Mesenchymal stem cell (in vitro differentiated cells and primary cell): ENCODE measurements around the gene ZNF385C.

ENCODE experiments used
- DNase-seq: peaks from one replicate; pipeline ENCODE4 v3.0.0-alpha.2; 2013
- H2AFZ ChIP-seq: one replicate; pipeline ENCODE4 v1.6.1; 2013; ENCODE audit warnings: low read depth, mild to moderate bottlenecking, control low read depth, inconsistent platforms, low read length, moderate library complexity
- H2AK5ac ChIP-seq: 2 replicates; pipeline ENCODE4 v1.6.1; 2013; ENCODE audit warnings: low read length, moderate library complexity, mild to moderate bottlenecking, inconsistent platforms; ENCODE audit not compliant: severe bottlenecking
- H2BK120ac ChIP-seq: one replicate; pipeline ENCODE4 v1.6.1; 2013; ENCODE audit warnings: low read depth, mild to moderate bottlenecking, inconsistent platforms, low read length, moderate library complexity
- H2BK12ac ChIP-seq, 2 experiments: one replicate each; pipeline ENCODE4 v1.6.1; 2013; ENCODE audit warnings: inconsistent platforms in 2 of 2, low read length in 2 of 2, mild to moderate bottlenecking in 2 of 2, moderate library complexity in 2 of 2, control low read depth in 1 of 2
- H2BK15ac ChIP-seq: one replicate; pipeline ENCODE4 v1.6.1; 2013; ENCODE audit warnings: mild to moderate bottlenecking, low read depth, inconsistent platforms; ENCODE audit not compliant: poor library complexity, severe bottlenecking
- H2BK5ac ChIP-seq: 2 replicates; pipeline ENCODE4 v1.6.1; 2013; ENCODE audit warnings: low read depth, mild to moderate bottlenecking, low read length, control low read depth, inconsistent platforms; ENCODE audit not compliant: poor library complexity, severe bottlenecking
- H3K14ac ChIP-seq, 2 experiments: one replicate each; pipeline ENCODE4 v1.6.1; 2013; ENCODE audit warnings: inconsistent platforms in 2 of 2, low read length in 2 of 2, control low read depth in 1 of 2, mild to moderate bottlenecking in 1 of 2, moderate library complexity in 1 of 2
- H3K18ac ChIP-seq, 2 experiments: one replicate each; pipeline ENCODE4 v1.6.1; 2013; ENCODE audit warnings: inconsistent platforms in 2 of 2, low read length in 2 of 2, control low read depth in 1 of 2, low read depth in 1 of 2, mild to moderate bottlenecking in 1 of 2
- H3K23ac ChIP-seq, 2 experiments: one replicate each; pipeline ENCODE4 v1.6.1; 2013; ENCODE audit warnings: inconsistent platforms in 2 of 2, low read length in 2 of 2, mild to moderate bottlenecking in 2 of 2, moderate library complexity in 2 of 2, control low read depth in 1 of 2
- H3K27ac ChIP-seq: 2 replicates; pipeline ENCODE4 v1.5.1; 2013; ENCODE audit warnings: mild to moderate bottlenecking, moderate library complexity, low read length, control low read depth, inconsistent platforms; ENCODE audit not compliant: poor library complexity, severe bottlenecking
- H3K27me3 ChIP-seq, 2 experiments: 2 replicates each; pipeline versions ENCODE4 v1.6.1 to v1.7.0; 2013; ENCODE audit warnings: low read length in 2 of 2, mild to moderate bottlenecking in 2 of 2, moderate library complexity in 2 of 2, control low read depth in 1 of 2, inconsistent platforms in 1 of 2; ENCODE audit not compliant: control insufficient read depth in 1 of 2, insufficient read depth in 1 of 2
- H3K36me3 ChIP-seq, 2 experiments: 2 replicates each; pipeline versions ENCODE4 v1.6.1 to v1.7.0; 2013; ENCODE audit warnings: low read length in 2 of 2, control low read depth in 1 of 2, inconsistent platforms in 1 of 2, low read depth in 1 of 2, mild to moderate bottlenecking in 1 of 2; ENCODE audit not compliant: insufficient read depth in 2 of 2, control insufficient read depth in 1 of 2
- H3K4ac ChIP-seq, 2 experiments: one replicate each; pipeline ENCODE4 v1.6.1; 2013; ENCODE audit warnings: inconsistent platforms in 2 of 2, low read length in 2 of 2, mild to moderate bottlenecking in 2 of 2, moderate library complexity in 2 of 2, control low read depth in 1 of 2, low read depth in 1 of 2
- H3K4me1 ChIP-seq: 2 replicates; pipeline ENCODE4 v1.6.1; 2013; ENCODE audit warnings: low read depth, low read length, control low read depth; ENCODE audit not compliant: control insufficient read depth, insufficient read depth
- H3K4me2 ChIP-seq: 2 replicates; pipeline ENCODE4 v1.6.1; 2013; ENCODE audit warnings: low read length, mild to moderate bottlenecking, inconsistent platforms; ENCODE audit not compliant: poor library complexity, severe bottlenecking
- H3K4me3 ChIP-seq, 2 experiments: 2 replicates each; pipeline versions ENCODE4 v1.5.1 to v1.7.0; 2013; ENCODE audit warnings: low read length in 2 of 2, mild to moderate bottlenecking in 2 of 2, control low read depth in 1 of 2, low read depth in 1 of 2; ENCODE audit not compliant: insufficient read depth in 1 of 2
- H3K79me1 ChIP-seq: replicated peaks from 2 replicates; pipeline ENCODE4 v1.6.1; 2013; ENCODE audit warnings: mild to moderate bottlenecking, control low read depth, low read length, inconsistent platforms; ENCODE audit not compliant: poor library complexity, severe bottlenecking
- H3K9ac ChIP-seq: 2 replicates; pipeline ENCODE4 v1.7.0; 2013; ENCODE audit warnings: mild to moderate bottlenecking, low read length, moderate library complexity
- H3K9me3 ChIP-seq: 2 replicates; pipeline ENCODE4 v1.7.0; 2013; ENCODE audit warnings: mild to moderate bottlenecking, low read length; ENCODE audit not compliant: control insufficient read depth
- H4K8ac ChIP-seq: one replicate; pipeline ENCODE4 v1.6.1; 2013; ENCODE audit warnings: inconsistent platforms, mild to moderate bottlenecking, low read length, moderate library complexity
- H4K91ac ChIP-seq: one replicate; pipeline ENCODE4 v1.6.1; 2013; ENCODE audit warnings: mild to moderate bottlenecking, low read length, inconsistent platforms
- WGBS: methylation state at CpG from one replicate; pipeline ENCODE4 v1.1.7; 2013; ENCODE audit warnings: mixed read lengths; 5-methylcytosine and 5-hydroxymethylcytosine counted together

ZNF385C gene

GRCh38 chr17:42078396-42079043 is 19.8 kb downstream of the ZNF385C start:
- no peak overlapping the region for H4K91ac ChIP-seq
- H3K79me1 ChIP-seq, result no peaks in the 10 kb centered on the region
- no peak overlapping the region for H3K18ac ChIP-seq
- no peak overlapping the region for H2AFZ ChIP-seq
- WGBS, result 42% methylated on average over 3 of the region's 8 CpGs
- no peak overlapping the region for H2BK12ac ChIP-seq
- no peak overlapping the region for H3K9ac ChIP-seq
- H3K36me3 ChIP-seq, result no peaks in the 10 kb centered on the region
- H2BK120ac ChIP-seq, result no peak overlapping the region
- no peak overlapping the region for H3K4me2 ChIP-seq
- no peak overlapping the region for H3K14ac ChIP-seq
- DNase-seq, result peak; percentile 22
- H3K27ac ChIP-seq, result no peak overlapping the region
- no peaks in the 10 kb centered on the region for H3K4me1 ChIP-seq
- no peak overlapping the region for H3K23ac ChIP-seq
- no peak overlapping the region for H3K4me3 ChIP-seq
- no peak overlapping the region for H2AK5ac ChIP-seq
- H3K27me3 ChIP-seq, result peaks cover 39 to 54% of the 10 kb centered on the region in 2 experiments
- no peak overlapping the region for H4K8ac ChIP-seq
- no peak overlapping the region for H2BK5ac ChIP-seq
- no peaks in the 10 kb centered on the region for H3K9me3 ChIP-seq
- H2BK15ac ChIP-seq, result no peak overlapping the region
- no peak overlapping the region for H3K4ac ChIP-seq

DNA sequence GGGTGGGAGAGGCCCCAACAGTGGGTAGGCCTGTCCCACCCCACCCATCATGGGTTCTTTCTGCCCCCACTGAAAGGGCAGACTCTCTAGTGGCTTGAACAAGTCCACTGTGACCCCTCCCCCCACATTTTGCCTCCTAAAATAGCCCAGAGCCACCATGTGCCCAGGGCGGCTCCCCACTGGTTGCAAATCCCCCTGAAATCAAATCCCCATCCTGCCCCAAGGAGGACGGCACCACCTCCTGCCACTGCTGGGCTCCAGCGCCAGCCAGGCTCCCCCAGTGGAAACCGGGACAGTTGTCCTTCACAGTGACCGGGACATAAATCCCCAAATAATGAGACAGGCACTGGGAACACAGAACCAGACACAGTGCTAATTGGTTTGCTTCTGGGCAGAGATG is 20.5 kb downstream of the ZNF385C start:
- Histone ChIP-seq H2BK120ac (no peak overlapping the region), H3K27ac (no peak overlapping the region), H3K36me3 (no peaks in the 10 kb centered on the region), H3K18ac (no peak overlapping the region), H3K14ac (no peak overlapping the region), H3K79me1 (no peaks in the 10 kb centered on the region), H2BK12ac (no peak overlapping the region), H4K91ac (no peak overlapping the region), H3K23ac (no peak overlapping the region), H2AFZ (no peak overlapping the region), H2BK15ac (no peak overlapping the region), H4K8ac (no peak overlapping the region), H2BK5ac (no peak overlapping the region), H3K4me2 (no peak overlapping the region), H3K27me3 (peaks cover 47 to 61% of the 10 kb centered on the region in 2 experiments), H3K4me1 (peaks cover 1% of the 10 kb centered on the region), H2AK5ac (no peak overlapping the region), H3K9me3 (no peaks in the 10 kb centered on the region), H3K9ac (no peak overlapping the region), H3K4ac (no peak overlapping the region), H3K4me3 (no peak overlapping the region)
- no peak for DNase-seq
- 86% methylated on average over 5 of the region's 5 CpGs for WGBS

- 91% methylated on average over 4 of the region's 4 CpGs for WGBS
- H3K9me3 ChIP-seq, result no peaks in the 10 kb centered on the region
These were observed 21.3 kb downstream of the ZNF385C start for GRCh38 chr17:42076797-42077559.

GRCh38 chr17:42075789-42076188 is 22.5 kb downstream of the ZNF385C start:
- peaks cover 10% of the 10 kb centered on the region for H3K4me1 ChIP-seq
- H2AFZ ChIP-seq, result no peak overlapping the region
- H3K4me2 ChIP-seq, result no peak overlapping the region
- H3K27me3 ChIP-seq, result peaks cover 58 to 76% of the 10 kb centered on the region in 2 experiments
- H3K4me3 ChIP-seq, result no peak overlapping the region
- H2BK120ac ChIP-seq, result no peak overlapping the region
- H3K14ac ChIP-seq, result no peak overlapping the region
- H3K27ac ChIP-seq, result no peak overlapping the region
- no peak overlapping the region for H2AK5ac ChIP-seq
- H2BK5ac ChIP-seq, result no peak overlapping the region
- no peak for DNase-seq
- H2BK15ac ChIP-seq, result no peak overlapping the region
- no peak overlapping the region for H4K91ac ChIP-seq
- WGBS, result 75% methylated on average over 6 of the region's 6 CpGs
- H3K79me1 ChIP-seq, result no peaks in the 10 kb centered on the region
- no peak overlapping the region for H3K18ac ChIP-seq
- no peak overlapping the region for H3K9ac ChIP-seq
- no peak overlapping the region for H3K23ac ChIP-seq
- H2BK12ac ChIP-seq, result no peak overlapping the region
- no peaks in the 10 kb centered on the region for H3K36me3 ChIP-seq
- no peak overlapping the region for H3K4ac ChIP-seq
- H4K8ac ChIP-seq, result no peak overlapping the region
- no peaks in the 10 kb centered on the region for H3K9me3 ChIP-seq

More at GRCh38 chr17:42076797-42077559, 21.3 kb downstream of the ZNF385C start:
- no peak overlapping the region for H3K4ac ChIP-seq
- no peak overlapping the region for H3K14ac ChIP-seq
- H3K4me3 ChIP-seq, result no peak overlapping the region
- no peak overlapping the region for H3K9ac ChIP-seq
- H3K4me2 ChIP-seq, result no peak overlapping the region
- H4K91ac ChIP-seq, result no peak overlapping the region
- H3K18ac ChIP-seq, result no peak overlapping the region
- H2BK5ac ChIP-seq, result no peak overlapping the region
- no peaks in the 10 kb centered on the region for H3K79me1 ChIP-seq
- H3K23ac ChIP-seq, result no peak overlapping the region
- no peak overlapping the region for H2BK15ac ChIP-seq
- H2BK120ac ChIP-seq, result no peak overlapping the region
- peaks cover 49 to 69% of the 10 kb centered on the region in 2 experiments for H3K27me3 ChIP-seq
- H2AK5ac ChIP-seq, result no peak overlapping the region
- no peak for DNase-seq
- no peaks in the 10 kb centered on the region for H3K36me3 ChIP-seq
- H2BK12ac ChIP-seq, result no peak overlapping the region
- peaks cover 8% of the 10 kb centered on the region for H3K4me1 ChIP-seq
- no peak overlapping the region for H2AFZ ChIP-seq
- H4K8ac ChIP-seq, result no peak overlapping the region
- no peak overlapping the region for H3K27ac ChIP-seq
